Suprapubic skin (tissue), 4 donors: ENCODE measurements around the gene EHMT2. TPM values are rescaled to one million over a fixed set of nuclear protein-coding genes. Genes with fewer than 3 reads are reported as not detected.
"Not testable (repeated sequence)": the region's sequence is repeated elsewhere in the genome, so short reads cannot be mapped to it uniquely, and the experiment has no call there.

Experiments used
- DNase-seq, 2 donors: peaks; one replicate each; pipeline ENCODE4 v3.0.0-alpha.2; 2019; ENCODE audit warnings: low spot score in 2 of 2
- H3K27ac ChIP-seq: fragments of 200-600 bp; sonication (generic); one replicate; pipeline ENCODE4 v1.5.1; 2019
- H3K27me3 ChIP-seq: fragments of 200-600 bp; sonication (generic); one replicate; pipeline ENCODE4 v1.5.1; 2019
- H3K36me3 ChIP-seq: fragments of 200-600 bp; sonication (generic); one replicate; pipeline ENCODE4 v1.5.1; 2019
- H3K4me1 ChIP-seq: fragments of 200-600 bp; sonication (generic); one replicate; pipeline ENCODE4 v1.5.1; 2019
- H3K4me3 ChIP-seq: fragments of 200-600 bp; sonication (generic); one replicate; pipeline ENCODE4 v1.5.1; 2019; ENCODE audit warnings: mild to moderate bottlenecking
- H3K9me3 ChIP-seq: fragments of 200-600 bp; sonication (generic); one replicate; pipeline ENCODE4 v1.5.1; 2019
- EP300 ChIP-seq: sonication (generic); formaldehyde crosslinking; IDR thresholded peaks from one replicate; pipeline ENCODE4 v1.6.1; 2017; ENCODE audit warnings: antibody characterized with exemption
- POLR2A ChIP-seq, 2 donors: fragments of 450-650 bp; IDR thresholded peaks; one replicate each; pipeline ENCODE4 v1.6.1; 2017; ENCODE audit warnings: antibody characterized with exemption in 2 of 2, mild to moderate bottlenecking in 2 of 2, moderate library complexity in 2 of 2
- POLR2AphosphoS5 ChIP-seq, 3 donors: sonication (generic); formaldehyde crosslinking; IDR thresholded peaks; one replicate each; pipeline ENCODE4 v1.6.1; 2017; ENCODE audit warnings: antibody characterized with exemption in 3 of 3
- WGBS: methylation state at CpG from one replicate; pipeline ENCODE4 v1.1.5; 2018; 5-methylcytosine and 5-hydroxymethylcytosine counted together
- total RNA-seq, 4 donors: library from RNA; depleted of rRNA; stranded (reverse); fragments of >200 nt; gene quantifications; one replicate each; pipeline ENCODE4 v1.1.0, GENCODE V29; 2016
- TF ChIP-seq, protein P1 (sequence below), 2 donors: fragments of 200-600 bp in 1 of 2; fragments of 450-650 bp in 1 of 2; sonication (generic) in 1 of 2; IDR thresholded peaks; one replicate each; pipeline ENCODE4 v1.5.1; 2016 to 2019; ENCODE audit warnings: antibody characterized with exemption in 2 of 2, mild to moderate bottlenecking in 1 of 2, moderate library complexity in 1 of 2

The EHMT2 gene
- total RNA-seq, 4 donors from 2014 or later = 38.7 to 48.9 (median 42.9) TPM

DNA sequence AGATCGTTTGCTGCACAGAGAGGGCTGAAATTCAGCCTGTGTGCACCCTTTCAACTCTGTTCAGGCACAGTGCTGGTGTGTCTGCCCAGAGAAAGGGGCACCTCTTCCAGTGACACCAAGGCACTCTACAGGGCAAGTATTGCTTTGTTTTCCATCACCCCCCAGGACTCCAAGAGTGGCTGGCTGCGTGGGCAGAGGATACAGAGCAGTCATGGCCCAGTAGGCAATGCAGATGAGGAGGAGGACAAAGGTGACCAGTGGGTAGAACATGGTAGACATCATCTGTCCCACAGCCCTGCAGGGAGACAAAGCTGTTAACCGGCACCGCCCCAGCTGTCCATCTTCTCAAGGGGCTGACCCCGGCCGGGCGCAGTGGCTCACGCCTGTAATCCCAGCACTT, 28.2 kb downstream of the EHMT2 start:
- 83% methylated on average over 4 of the region's 8 CpGs for WGBS
- no peaks in the 10 kb centered on the region for H3K36me3 ChIP-seq

DNA sequence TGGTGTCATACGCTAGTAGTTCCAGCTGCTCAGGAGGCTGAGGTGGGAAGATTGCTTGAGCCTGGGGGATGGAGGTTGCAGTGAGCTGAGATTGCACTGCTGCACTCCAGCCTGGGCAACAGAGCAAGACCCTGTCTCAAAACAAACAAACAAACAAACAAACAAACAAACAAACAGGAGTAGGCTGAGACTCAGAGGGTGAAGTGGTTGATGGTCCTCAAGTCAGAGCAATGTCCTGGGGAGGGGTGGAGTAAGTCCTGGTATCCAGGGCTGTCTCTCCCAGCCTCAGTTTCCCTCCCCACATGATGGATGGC, 28.9 kb downstream of the EHMT2 start:
- not testable (repeated sequence) for H3K27ac ChIP-seq

More for the DNA sequence above, 28.2 kb downstream of the EHMT2 start:
- TF ChIP-seq, protein P1, sequence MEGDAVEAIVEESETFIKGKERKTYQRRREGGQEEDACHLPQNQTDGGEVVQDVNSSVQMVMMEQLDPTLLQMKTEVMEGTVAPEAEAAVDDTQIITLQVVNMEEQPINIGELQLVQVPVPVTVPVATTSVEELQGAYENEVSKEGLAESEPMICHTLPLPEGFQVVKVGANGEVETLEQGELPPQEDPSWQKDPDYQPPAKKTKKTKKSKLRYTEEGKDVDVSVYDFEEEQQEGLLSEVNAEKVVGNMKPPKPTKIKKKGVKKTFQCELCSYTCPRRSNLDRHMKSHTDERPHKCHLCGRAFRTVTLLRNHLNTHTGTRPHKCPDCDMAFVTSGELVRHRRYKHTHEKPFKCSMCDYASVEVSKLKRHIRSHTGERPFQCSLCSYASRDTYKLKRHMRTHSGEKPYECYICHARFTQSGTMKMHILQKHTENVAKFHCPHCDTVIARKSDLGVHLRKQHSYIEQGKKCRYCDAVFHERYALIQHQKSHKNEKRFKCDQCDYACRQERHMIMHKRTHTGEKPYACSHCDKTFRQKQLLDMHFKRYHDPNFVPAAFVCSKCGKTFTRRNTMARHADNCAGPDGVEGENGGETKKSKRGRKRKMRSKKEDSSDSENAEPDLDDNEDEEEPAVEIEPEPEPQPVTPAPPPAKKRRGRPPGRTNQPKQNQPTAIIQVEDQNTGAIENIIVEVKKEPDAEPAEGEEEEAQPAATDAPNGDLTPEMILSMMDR (IDR thresholded peaks at IDR 0.05) = no peak
- TF ChIP-seq POLR2AphosphoS5 (IDR thresholded peaks at IDR 0.05) = no peak
- no peak for TF ChIP-seq EP300
- no peak for TF ChIP-seq POLR2A (IDR thresholded peaks at IDR 0.05)
- no peaks in the 10 kb centered on the region for H3K27me3 ChIP-seq
- H3K27ac ChIP-seq = no peak overlapping the region
- no peak overlapping the region for H3K4me3 ChIP-seq
- H3K4me1 ChIP-seq = no peaks in the 10 kb centered on the region
- no peak for DNase-seq
- no peaks in the 10 kb centered on the region for H3K9me3 ChIP-seq

DNA sequence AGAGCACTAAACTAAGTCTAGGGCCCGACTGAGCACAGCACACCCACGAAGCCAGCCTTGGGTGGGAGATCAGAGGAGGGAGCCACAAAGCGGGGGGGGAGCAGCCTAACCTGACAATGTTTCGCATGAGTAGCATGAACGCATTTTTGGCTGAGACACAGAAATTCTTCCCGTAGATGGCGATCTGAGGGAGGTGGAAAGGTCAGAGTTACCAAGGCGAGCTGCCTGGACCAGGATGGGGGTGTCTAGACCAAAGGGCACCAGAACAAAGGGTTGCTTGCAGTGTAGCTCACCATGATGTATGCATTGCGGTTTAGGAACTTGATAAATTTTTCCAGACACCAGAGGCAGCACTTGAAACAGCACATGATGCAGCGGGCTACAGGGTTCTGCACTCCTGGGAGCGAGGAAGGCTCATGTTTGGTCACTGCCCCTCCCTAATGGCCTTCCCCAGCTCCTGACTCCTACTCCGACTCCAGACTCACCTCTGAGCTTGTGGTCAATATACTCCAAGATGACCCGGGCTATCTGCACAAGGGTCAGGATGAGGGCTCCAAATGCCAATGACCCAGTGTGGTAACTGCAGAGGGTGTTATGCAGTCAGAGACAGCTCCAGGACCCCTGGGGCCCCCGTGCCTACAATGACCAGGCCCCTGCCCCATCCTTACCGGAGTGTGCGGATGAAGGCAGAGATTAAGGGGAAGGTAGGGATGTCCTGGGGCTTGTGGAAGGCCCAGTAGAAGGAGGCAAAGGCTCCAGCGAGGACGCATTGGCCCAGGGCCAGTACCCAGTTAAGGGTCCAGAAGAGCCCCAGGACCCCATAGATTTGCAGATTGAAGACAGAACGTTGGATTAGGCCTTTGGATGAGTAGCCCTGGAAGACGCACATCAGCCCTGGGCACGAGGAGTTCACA, 32.0 kb downstream of the EHMT2 start:
- Histone ChIP-seq H3K4me1 (peaks cover 27% of the 10 kb centered on the region), H3K4me3 (no peak overlapping the region), H3K36me3 (peaks cover 2% of the 10 kb centered on the region), H3K9me3 (no peaks in the 10 kb centered on the region), H3K27ac (no peak overlapping the region), H3K27me3 (no peaks in the 10 kb centered on the region)
- no peak for DNase-seq
- 78% methylated on average over 19 of the region's 21 CpGs for WGBS
- TF ChIP-seq, protein P1 (IDR thresholded peaks at IDR 0.05) = no peak
- TF ChIP-seq EP300 (no peak), POLR2A (IDR thresholded peaks at IDR 0.05) (no peak), POLR2AphosphoS5 (IDR thresholded peaks at IDR 0.05) (no peak)

More for the DNA sequence above, 28.9 kb downstream of the EHMT2 start:
- not testable (repeated sequence) for H3K27me3 ChIP-seq, H3K4me1 ChIP-seq, H3K36me3 ChIP-seq, DNase-seq, H3K4me3 ChIP-seq, H3K9me3 ChIP-seq
- WGBS = 50% methylated on average over 1 of the region's 1 CpG

DNA sequence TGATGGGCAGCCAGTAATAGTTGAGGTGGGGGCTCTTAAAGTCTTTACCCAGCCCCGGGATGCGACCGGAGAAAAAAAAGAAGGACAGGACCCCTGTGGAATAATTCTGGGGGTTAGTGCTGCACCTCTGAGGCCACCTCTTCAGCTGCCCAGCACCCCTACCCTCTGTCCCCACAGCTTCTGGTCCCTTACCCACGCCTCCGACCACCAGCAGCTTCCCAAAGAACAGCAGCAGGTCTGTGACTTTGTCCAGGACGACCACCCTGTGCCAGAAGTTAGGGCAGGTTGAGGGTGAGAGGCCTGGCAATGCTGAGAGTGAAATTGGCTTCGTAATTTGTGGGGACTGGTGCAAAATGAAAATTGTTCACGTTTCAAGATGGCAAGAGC, 32.7 kb downstream of the EHMT2 start:
- no peak for TF ChIP-seq EP300
- TF ChIP-seq POLR2AphosphoS5 (IDR thresholded peaks at IDR 0.05) = no peak
- no peak for TF ChIP-seq POLR2A (IDR thresholded peaks at IDR 0.05)
- TF ChIP-seq, protein P1 (IDR thresholded peaks at IDR 0.05) = no peak
- H3K9me3 ChIP-seq = no peaks in the 10 kb centered on the region
- H3K4me3 ChIP-seq = no peak overlapping the region
- H3K27me3 ChIP-seq = no peaks in the 10 kb centered on the region
- 86% methylated on average over 8 of the region's 8 CpGs for WGBS
- no peak overlapping the region for H3K27ac ChIP-seq
- no peak for DNase-seq
- peaks cover 27% of the 10 kb centered on the region for H3K4me1 ChIP-seq
- peaks cover 9% of the 10 kb centered on the region for H3K36me3 ChIP-seq

DNA sequence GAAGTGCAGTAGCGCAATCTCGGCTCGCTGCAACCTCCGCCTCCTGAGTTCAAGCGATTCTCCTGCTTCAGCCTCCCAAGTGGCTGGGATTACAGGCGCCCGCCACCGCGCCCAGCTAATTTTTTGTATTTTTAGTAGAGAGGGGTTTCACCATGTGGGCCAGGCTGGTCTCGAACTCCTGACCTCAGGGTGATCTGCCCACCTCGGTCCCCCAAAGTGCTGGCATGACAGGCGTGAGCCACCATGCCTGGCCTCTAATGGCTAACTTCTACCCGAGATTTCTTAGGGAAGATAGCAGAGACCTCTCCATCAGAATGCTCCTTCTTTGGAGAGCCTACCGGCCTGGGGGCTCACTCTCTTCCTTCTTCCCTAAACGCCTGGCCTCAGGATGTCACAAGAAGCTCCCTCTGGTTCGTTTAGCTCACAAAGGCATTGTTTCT, 33.4 kb downstream of the EHMT2 start:
- Histone ChIP-seq H3K4me1 (peaks cover 27% of the 10 kb centered on the region), H3K27ac (peak overlapping the region; percentile 80), H3K36me3 (peaks cover 15% of the 10 kb centered on the region), H3K4me3 (peak overlapping the region; percentile 86)
- not testable (repeated sequence) for DNase-seq, H3K9me3 ChIP-seq, H3K27me3 ChIP-seq
- 14% methylated on average over 16 of the region's 16 CpGs for WGBS

DNA sequence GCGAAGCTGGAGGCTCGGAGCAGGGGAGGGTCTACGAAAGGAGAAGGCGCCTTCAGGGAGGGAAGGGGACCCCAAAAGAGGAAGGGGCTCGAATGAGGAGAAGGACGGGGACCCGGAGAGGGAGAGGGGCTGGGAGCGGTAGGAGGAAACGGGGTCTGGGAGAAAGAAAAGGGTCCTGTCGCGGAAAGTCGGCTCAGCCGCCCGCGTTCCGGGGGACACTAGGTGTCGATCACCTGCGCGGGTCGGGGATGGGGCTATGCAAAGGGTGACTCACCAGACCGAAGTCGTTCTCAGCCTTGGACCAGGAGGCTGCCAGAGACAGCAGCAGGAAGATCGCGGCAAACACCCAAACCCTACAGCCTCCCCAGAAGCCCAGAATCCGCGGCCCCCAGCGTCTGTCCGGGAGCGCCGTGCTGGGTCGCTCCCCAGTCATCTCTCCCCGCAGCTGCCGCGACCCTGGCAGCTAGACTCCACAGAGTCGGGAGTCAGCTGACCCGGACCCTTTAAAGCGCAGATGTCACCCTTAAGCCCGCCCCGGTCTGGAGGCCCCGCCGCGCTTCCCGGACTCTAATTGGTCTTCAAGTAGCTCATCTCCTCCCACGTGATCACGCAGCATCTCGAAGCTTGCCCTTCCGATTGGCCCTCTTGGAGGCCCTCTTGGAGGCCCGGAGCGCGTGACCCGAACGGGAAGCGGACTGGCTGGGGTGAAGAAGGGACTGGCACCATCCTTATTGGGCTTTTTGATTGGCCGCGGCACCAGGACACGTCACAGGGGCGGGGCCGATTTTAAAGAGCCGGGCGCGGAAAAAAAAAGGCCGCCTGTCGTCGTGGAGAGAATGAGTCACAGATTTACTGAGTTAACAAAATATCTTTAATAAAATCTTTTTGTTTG, 34.9 kb downstream of the EHMT2 start, which contains the start of gene NEU1:
NEU1 (minus strand) TSS at position 478 of the 892 bp plus-strand sequence; CDS start at position 433, 45 bp downstream.
- Histone ChIP-seq H3K9me3 (no peaks in the 10 kb centered on the region), H3K36me3 (peaks cover 28% of the 10 kb centered on the region)
- WGBS = 1% methylated on average over 47 of the region's 64 CpGs

More for the DNA sequence above, 34.9 kb downstream of the EHMT2 start, which contains the start of gene NEU1:
- no peaks in the 10 kb centered on the region for H3K27me3 ChIP-seq
- peak within 1 kb of the TSS; percentile 86 for H3K4me3 ChIP-seq
- H3K27ac ChIP-seq = peak within 1 kb of the TSS; percentile 89
- H3K4me1 ChIP-seq = peaks cover 27% of the 10 kb centered on the region
- no peak for TF ChIP-seq EP300
- peak; percentile 41 to 96 for TF ChIP-seq POLR2A (IDR thresholded peaks at IDR 0.05)
- peak in 2 of 3 donors; percentile 45 to 88 for TF ChIP-seq POLR2AphosphoS5 (IDR thresholded peaks at IDR 0.05)
- DNase-seq = peak; percentile 100
